ENCODE results near the gene MLNR. TPM values are rescaled to one million over a fixed set of nuclear protein-coding genes. Genes with fewer than 3 reads are reported as not detected.
A peak's percentile ranks its signal among the peaks of the same experiment; 100 is the strongest.

The MLNR gene
- total RNA-seq, 3 donors from 2014 or later: not detected

DNA sequence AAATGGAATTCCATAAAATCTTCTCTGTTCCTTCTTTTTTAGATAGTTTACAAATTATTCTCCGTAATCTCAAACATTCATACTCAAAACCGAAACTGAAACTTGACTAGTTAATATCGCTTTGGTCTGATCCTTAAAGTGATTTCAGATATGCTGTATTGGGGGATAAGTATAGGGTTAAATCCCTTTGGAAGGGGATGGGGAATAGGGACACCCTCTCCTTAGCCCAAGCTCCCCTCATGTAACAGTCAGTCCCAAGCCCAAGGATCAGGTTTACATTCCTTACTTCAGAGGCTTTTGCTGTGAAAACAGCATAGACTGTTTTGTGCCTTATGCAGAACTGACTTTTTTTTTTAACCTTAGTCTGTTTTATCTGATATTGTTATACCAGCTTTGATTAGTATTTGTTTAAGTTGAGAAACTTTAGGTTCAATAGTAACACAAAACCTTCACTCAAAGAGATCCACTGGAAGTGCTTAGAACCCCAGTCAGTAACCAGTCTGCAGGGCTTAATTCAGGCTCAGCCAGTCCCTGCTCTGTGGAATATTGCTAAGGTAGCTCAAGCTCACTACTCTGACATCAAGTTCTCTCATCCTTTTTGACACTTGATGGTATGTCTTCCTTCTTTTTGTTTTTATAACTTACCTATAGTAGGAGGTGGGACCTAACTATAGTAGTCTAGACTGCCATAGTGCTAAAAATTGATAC, 38.1 kb downstream of the MLNR start:
- Histone ChIP-seq H3K27ac (no peak overlapping the region), H3K27me3 (no peaks in the 10 kb centered on the region), H3K9me3 (no peaks in the 10 kb centered on the region), H3K36me3 (peaks cover 8% of the 10 kb centered on the region), H3K4me3 (peak overlapping the region in 2 of 3 donors; percentile 17 to 48), H3K4me1 (no peaks in the 10 kb centered on the region)
- DNase-seq (ENCODE audit: low spot score in 2 of 2): no peak
- intact Hi-C loops (cut with DNase I; ENCODE audit: low total_unique reads): no loop called here
- no peak for TF ChIP-seq POLR2AphosphoS5 (IDR thresholded peaks at IDR 0.05)
- no peak for TF ChIP-seq POLR2A (IDR thresholded peaks at IDR 0.05)
- TF ChIP-seq, protein P1, sequence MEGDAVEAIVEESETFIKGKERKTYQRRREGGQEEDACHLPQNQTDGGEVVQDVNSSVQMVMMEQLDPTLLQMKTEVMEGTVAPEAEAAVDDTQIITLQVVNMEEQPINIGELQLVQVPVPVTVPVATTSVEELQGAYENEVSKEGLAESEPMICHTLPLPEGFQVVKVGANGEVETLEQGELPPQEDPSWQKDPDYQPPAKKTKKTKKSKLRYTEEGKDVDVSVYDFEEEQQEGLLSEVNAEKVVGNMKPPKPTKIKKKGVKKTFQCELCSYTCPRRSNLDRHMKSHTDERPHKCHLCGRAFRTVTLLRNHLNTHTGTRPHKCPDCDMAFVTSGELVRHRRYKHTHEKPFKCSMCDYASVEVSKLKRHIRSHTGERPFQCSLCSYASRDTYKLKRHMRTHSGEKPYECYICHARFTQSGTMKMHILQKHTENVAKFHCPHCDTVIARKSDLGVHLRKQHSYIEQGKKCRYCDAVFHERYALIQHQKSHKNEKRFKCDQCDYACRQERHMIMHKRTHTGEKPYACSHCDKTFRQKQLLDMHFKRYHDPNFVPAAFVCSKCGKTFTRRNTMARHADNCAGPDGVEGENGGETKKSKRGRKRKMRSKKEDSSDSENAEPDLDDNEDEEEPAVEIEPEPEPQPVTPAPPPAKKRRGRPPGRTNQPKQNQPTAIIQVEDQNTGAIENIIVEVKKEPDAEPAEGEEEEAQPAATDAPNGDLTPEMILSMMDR (IDR thresholded peaks at IDR 0.05): no peak

GRCh38 chr13:49259586-49259985, 39.4 kb downstream of the MLNR start:
- intact Hi-C loops (cut with DNase I; ENCODE audit: low total_unique reads): no loop called here
- no peak overlapping the region for H3K4me3 ChIP-seq
- H3K9me3 ChIP-seq: no peaks in the 10 kb centered on the region
- TF ChIP-seq, protein P1 (IDR thresholded peaks at IDR 0.05): no peak
- no peak for TF ChIP-seq POLR2A (IDR thresholded peaks at IDR 0.05)
- TF ChIP-seq POLR2AphosphoS5 (IDR thresholded peaks at IDR 0.05): no peak
- no peak overlapping the region for H3K27ac ChIP-seq
- no peaks in the 10 kb centered on the region for H3K27me3 ChIP-seq
- DNase-seq (ENCODE audit: low spot score in 2 of 2): no peak
- H3K36me3 ChIP-seq: peaks cover 8% of the 10 kb centered on the region
- no peaks in the 10 kb centered on the region for H3K4me1 ChIP-seq

GRCh38 chr13:49262634-49263033, 42.5 kb downstream of the MLNR start:
- H3K9me3 ChIP-seq: no peaks in the 10 kb centered on the region
- no peak for DNase-seq (ENCODE audit: low spot score in 2 of 2)
- H3K4me1 ChIP-seq: no peaks in the 10 kb centered on the region
- H3K27me3 ChIP-seq: no peaks in the 10 kb centered on the region
- H3K27ac ChIP-seq: no peak overlapping the region
- H3K36me3 ChIP-seq: peaks cover 14% of the 10 kb centered on the region
- intact Hi-C loops (cut with DNase I; ENCODE audit: low total_unique reads): no loop called here
- TF ChIP-seq POLR2A (IDR thresholded peaks at IDR 0.05) (no peak), POLR2AphosphoS5 (IDR thresholded peaks at IDR 0.05) (no peak)
- TF ChIP-seq, protein P1 (IDR thresholded peaks at IDR 0.05): no peak
- no peak overlapping the region for H3K4me3 ChIP-seq

GRCh38 chr13:49265822-49266221, 45.7 kb downstream of the MLNR start:
- Histone ChIP-seq H3K27me3 (no peaks in the 10 kb centered on the region), H3K4me3 (no peak overlapping the region), H3K4me1 (no peaks in the 10 kb centered on the region), H3K9me3 (no peaks in the 10 kb centered on the region), H3K27ac (no peak overlapping the region), H3K36me3 (peaks cover 6% of the 10 kb centered on the region)
- no peak for DNase-seq (ENCODE audit: low spot score in 2 of 2)
- intact Hi-C loops (cut with DNase I; ENCODE audit: low total_unique reads): no loop called here
- TF ChIP-seq, protein P1 (IDR thresholded peaks at IDR 0.05): no peak
- TF ChIP-seq POLR2A (IDR thresholded peaks at IDR 0.05): no peak

GRCh38 chr13:49271264-49271663, 51.1 kb downstream of the MLNR start:
- Histone ChIP-seq H3K27me3 (no peaks in the 10 kb centered on the region), H3K9me3 (no peaks in the 10 kb centered on the region), H3K27ac (no peak overlapping the region), H3K36me3 (peaks cover 5% of the 10 kb centered on the region), H3K4me3 (no peak overlapping the region), H3K4me1 (no peaks in the 10 kb centered on the region)
- intact Hi-C loops (cut with DNase I; ENCODE audit: low total_unique reads): no loop called here
- TF ChIP-seq, protein P1 (IDR thresholded peaks at IDR 0.05): no peak
- TF ChIP-seq POLR2A (IDR thresholded peaks at IDR 0.05): no peak
- no peak for TF ChIP-seq POLR2AphosphoS5 (IDR thresholded peaks at IDR 0.05)
- DNase-seq (ENCODE audit: low spot score in 2 of 2): no peak

Other genes starting within 250 kb of the MLNR start
- gene FNDC3A, start 244.4 kb upstream of the MLNR start, total RNA-seq: 10 to 100 TPM; 45.3 to 85.8 (median 57.7) TPM
- 1 to 10 TPM; 7.3 to 8.5 (median 8.2) TPM for gene CDADC1, start 27.6 kb downstream of the MLNR start, total RNA-seq
- 10 to 100 TPM; 40.0 to 92.1 (median 44.8) TPM for gene CAB39L, start 223.7 kb downstream of the MLNR start, total RNA-seq
- gene SETDB2, start 223.9 kb downstream of the MLNR start, total RNA-seq: 10 to 100 TPM in 2 of 3 donors, 1 to 10 TPM in 1; 9.9 to 17.0 (median 12.8) TPM

All from breast epithelium (tissue), 4 donors.